GM19372 (cell line): Measurements from ENCODE around the gene KAZN.

Experiments
- ATAC-seq: cut with Tn5 transposase; IDR thresholded peaks from one replicate; pipeline ENCODE4 v1.9.1; 2021; ENCODE audit warnings: mild to moderate bottlenecking, low read depth, moderate library complexity; ENCODE audit not compliant: unreplicated experiment

The KAZN gene

GRCh38 chr1:14871218-14871970, 272.9 kb downstream of the KAZN start:
- no peak for ATAC-seq

- no peak for ATAC-seq
Measured at GRCh38 chr1:14872762-14873161, 274.3 kb downstream of the KAZN start.

- no peak for ATAC-seq
Measured at GRCh38 chr1:14873677-14874076, 275.2 kb downstream of the KAZN start.

- no peak for ATAC-seq
Measured at GRCh38 chr1:14875524-14876509, 277.3 kb downstream of the KAZN start.

GRCh38 chr1:14876747-14877146, 278.3 kb downstream of the KAZN start:
- no peak for ATAC-seq

DNA sequence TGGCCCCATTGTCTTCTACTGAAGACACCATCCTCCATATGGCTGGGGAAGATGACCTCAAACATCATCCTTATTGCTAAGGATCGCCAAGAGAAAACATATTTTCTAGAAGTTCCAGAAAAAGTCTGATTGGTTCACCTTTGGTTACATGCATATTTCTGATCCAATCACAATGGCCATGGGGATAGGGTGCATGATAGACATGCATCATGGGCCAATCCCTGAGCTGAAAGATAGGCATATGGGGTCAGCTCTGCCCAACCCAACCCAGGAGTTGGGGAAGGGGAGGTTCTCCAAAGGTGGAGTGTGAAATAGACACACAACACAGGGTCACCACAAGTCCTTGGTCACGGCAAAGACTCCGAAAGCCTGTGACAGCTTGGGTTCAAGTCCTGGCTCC, 278.7 kb downstream of the KAZN start:
- no peak for ATAC-seq

GRCh38 chr1:14878124-14878523, 279.6 kb downstream of the KAZN start:
- ATAC-seq: no peak

DNA sequence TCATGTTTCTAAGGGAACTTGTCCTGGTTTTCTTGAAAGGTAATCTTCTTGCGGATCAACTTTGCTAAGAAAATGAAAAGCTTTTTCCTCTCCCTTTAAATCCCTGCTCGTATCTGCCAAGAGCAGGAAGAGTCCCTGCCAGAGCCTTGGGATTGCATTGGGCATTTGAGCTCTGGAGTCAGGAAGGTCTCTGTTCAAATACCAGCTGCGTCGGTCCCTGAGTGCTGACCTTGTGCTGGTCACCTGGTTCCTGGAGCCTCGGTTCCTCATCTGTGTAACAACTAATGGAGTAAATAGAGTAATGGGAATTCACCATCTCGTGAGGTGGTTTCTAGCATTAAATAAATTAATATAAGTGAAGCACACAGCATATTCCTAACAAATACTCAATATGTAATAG, 280.5 kb downstream of the KAZN start:
- no peak for ATAC-seq

DNA sequence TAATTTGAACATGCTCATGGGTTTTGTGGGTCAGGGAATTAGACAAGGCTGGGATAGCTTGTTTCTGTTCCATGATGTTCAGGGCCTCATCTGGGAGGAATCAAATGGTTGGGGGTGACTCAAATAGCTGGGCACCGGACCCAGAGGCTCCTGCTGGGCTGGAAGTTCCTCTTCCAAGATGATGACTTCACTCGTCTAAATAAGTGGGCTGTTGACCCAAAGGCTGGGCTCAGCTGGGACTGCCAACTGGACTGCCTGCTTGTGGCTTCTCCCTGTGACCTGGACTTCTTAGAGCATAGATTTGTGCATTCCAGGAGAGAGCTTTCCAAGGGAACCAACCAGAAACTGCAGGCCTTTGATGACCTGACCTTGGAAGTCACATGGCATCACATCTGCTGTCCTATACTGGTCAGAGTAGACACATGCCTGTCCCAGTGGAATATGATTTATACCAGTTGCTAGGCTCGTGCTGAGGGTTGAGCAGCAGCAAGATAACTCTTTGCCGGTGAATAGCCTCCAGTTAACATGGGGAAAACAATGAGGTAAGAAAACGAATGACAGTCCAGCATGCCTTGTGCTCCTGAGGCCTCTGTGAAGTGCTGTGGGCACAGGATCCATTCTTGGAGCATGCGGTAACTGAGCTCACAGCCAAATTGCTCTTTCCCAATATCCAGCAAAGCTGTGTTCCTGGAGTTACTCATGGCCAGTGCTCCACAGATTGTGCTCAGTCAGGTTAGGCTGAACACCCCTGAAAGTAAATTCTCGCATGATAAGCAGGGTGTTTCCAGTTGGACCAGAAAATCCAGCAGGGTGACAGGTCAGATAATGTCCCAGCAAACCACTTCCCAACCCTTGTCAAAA, 282.2 kb downstream of the KAZN start:
- ATAC-seq: no peak

GRCh38 chr1:14881775-14882672, 283.5 kb downstream of the KAZN start:
- ATAC-seq: no peak

DNA sequence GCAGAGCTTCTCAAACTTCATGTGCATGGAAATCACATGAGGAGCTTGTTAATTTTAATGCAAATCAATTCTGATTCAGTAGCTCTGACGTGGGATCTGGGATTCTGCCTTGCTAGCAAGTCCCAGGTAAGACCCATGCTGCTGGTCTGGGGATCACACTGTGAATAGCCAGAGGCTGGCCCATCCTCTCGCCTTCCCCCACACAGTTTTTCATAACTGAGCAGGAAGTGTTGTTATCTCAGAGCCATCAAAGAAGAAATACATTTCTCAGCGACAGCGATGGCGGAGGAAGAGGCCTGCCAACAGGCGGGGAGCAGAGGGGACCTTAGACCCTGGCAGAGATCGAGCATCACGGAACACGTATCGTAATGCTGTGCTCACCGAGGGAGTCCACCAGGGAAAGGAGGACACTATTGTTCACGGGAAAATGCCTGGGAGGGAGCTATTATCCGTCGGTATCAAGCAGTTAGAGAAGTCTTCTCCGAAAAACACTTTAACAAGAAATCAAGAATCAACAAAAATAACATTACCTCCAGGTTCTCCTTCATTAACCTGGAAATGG, 286.2 kb downstream of the KAZN start:
- ATAC-seq: no peak

GRCh38 chr1:14887044-14887566, 288.6 kb downstream of the KAZN start:
- no peak for ATAC-seq

DNA sequence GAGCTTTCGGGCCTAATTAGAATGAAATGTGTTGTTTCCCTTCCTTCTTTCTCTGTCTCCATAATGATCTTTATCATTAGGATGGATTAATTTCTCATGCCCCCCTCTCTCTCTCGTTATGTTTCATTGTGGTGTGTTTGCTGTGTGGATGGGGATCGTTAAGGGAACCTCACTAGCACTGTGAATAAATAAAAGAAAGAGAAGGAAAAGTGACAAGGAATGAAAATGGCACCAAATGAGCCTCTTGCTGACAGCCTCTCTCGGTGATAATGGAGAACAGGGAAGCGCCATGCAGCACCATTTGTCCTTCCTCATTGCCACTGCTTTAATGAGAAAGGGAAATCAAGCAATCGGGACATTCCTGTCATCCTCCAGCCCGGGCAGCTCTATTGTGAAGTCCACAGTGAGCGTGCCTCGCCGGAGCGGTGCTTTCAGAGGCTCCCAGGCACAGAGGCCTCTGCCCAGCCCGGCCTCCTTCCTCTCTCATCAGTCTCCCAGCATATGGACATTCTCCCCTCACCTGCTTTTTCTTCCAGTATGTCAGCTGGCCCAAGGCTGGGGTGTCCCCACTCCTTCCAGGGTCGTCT, 289.4 kb downstream of the KAZN start:
- ATAC-seq: no peak

DNA sequence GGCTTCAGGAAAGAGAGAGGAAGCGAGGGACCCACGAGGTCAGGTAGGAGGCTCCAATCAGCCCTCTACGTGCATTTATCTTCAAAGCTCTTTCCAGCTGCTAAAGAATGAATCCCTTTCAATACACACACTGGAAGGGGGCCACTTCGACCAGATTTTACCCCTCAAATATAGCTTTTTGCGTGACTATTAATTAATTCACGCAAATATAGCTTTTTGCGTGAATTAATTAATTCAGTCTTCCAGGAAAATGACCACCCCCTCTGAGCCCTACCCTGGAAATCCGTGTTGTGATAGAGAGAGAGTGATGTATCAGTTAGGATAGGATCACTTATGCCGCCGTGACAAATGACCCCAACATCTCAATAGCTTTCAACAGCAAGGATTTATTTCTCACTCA, 289.9 kb downstream of the KAZN start:
- no peak for ATAC-seq

DNA sequence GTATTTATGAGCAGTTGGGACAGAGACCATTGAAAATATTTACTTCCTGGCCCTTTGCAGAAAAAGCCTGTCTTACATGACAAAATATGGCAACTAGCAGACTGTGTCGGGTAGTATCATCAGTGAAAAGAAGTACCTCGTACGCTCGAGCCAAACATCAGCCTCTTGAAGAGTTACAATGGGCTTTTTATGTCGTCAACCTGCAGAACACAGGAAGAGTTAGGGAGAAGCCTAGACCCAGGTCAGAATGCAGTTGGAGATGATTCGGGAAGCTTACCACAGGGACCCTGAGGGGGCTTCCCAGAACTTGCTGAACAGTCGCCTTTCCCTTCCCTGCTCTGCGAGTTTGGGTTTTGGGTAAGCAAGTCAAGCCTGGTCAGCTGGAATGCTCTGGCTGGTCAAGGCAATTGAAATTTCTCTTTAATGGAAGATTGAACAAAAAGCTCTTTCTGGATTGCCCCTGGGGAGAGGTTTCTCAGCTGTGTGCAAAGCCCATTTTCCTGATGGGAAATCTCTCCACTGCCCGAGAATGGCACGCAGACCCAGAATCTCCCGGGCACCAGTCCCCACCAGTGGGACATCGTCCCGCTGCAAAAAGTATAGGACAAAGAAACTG, 291.4 kb downstream of the KAZN start:
- no peak for ATAC-seq

DNA sequence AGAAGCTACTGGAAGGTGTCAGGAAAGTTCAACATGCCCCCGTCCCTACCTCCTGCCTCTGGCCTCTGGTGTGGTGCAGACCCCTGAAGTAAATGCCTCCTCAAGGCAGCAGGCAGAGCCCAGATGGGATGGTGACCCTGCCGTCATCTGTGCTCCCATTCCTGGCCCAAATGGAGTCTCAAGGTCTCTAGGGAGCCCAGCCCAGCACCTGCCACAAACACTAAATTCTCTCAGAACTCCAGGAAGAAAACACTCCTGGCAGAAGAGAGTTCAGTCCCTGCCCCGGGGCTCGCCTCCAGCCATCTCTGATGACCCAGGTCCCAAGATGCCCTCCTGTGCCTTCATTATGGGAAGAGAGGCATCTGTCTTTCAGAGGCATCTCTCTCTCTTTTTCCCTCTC, 293.5 kb downstream of the KAZN start:
- no peak for ATAC-seq

- ATAC-seq: no peak
Measured at GRCh38 chr1:14894811-14895560, 296.5 kb downstream of the KAZN start.

- ATAC-seq: no peak
Measured at GRCh38 chr1:14895727-14896126, 297.2 kb downstream of the KAZN start.
